Mesendoderm (in vitro differentiated cells): ENCODE data around the gene IKBKE.

Experiments used
- DNase-seq: peaks from one replicate; pipeline ENCODE4 v3.0.0; 2013
- H2AK5ac ChIP-seq: 2 replicates; pipeline ENCODE4 v1.6.1; 2013; ENCODE audit warnings: low read length, inconsistent platforms
- H2BK120ac ChIP-seq: 2 replicates; pipeline ENCODE4 v1.6.1; 2013; ENCODE audit warnings: low read depth, mild to moderate bottlenecking, low read length, moderate library complexity, mixed read lengths
- H2BK15ac ChIP-seq: replicated peaks from 2 replicates; pipeline ENCODE4 v1.6.1; 2013; ENCODE audit warnings: low read depth, mild to moderate bottlenecking, moderate library complexity
- H2BK5ac ChIP-seq: 2 replicates; pipeline ENCODE4 v1.6.1; 2013; ENCODE audit warnings: low read length, inconsistent platforms
- H3K18ac ChIP-seq: 2 replicates; pipeline ENCODE4 v1.6.1; 2013; ENCODE audit warnings: mild to moderate bottlenecking, low read length, mixed read lengths
- H3K23ac ChIP-seq: one replicate; pipeline ENCODE4 v1.6.1; 2013; ENCODE audit warnings: low read length
- H3K27ac ChIP-seq: 2 replicates; pipeline ENCODE4 v1.5.1; 2013; ENCODE audit warnings: low read depth, mild to moderate bottlenecking, inconsistent platforms, low read length, moderate library complexity
- H3K27me3 ChIP-seq: 2 replicates; pipeline ENCODE4 v1.6.1; 2013; ENCODE audit warnings: low read length, control low read depth, mild to moderate bottlenecking, inconsistent platforms; ENCODE audit not compliant: insufficient read depth, poor library complexity
- H3K36me3 ChIP-seq: 2 replicates; pipeline ENCODE4 v1.6.1; 2013; ENCODE audit warnings: low read length, inconsistent platforms; ENCODE audit not compliant: control insufficient read depth, insufficient read depth
- H3K4ac ChIP-seq: one replicate; pipeline ENCODE4 v1.6.1; 2013; ENCODE audit warnings: low read depth, mild to moderate bottlenecking, low read length, moderate library complexity
- H3K4me1 ChIP-seq: 2 replicates; pipeline ENCODE4 v1.6.1; 2013; ENCODE audit warnings: low read depth, low read length, inconsistent platforms; ENCODE audit not compliant: control insufficient read depth
- H3K4me2 ChIP-seq: 2 replicates; pipeline ENCODE4 v1.6.1; 2013; ENCODE audit warnings: low read length
- H3K4me3 ChIP-seq: 2 replicates; pipeline ENCODE4 v1.5.1; 2013; ENCODE audit warnings: mild to moderate bottlenecking, low read length
- H3K56ac ChIP-seq: one replicate; pipeline ENCODE4 v1.6.1; 2013; ENCODE audit warnings: low read length
- H3K79me1 ChIP-seq: 2 replicates; pipeline ENCODE4 v1.6.1; 2013; ENCODE audit warnings: low read length, inconsistent platforms
- H3K79me2 ChIP-seq: 2 replicates; pipeline ENCODE4 v1.6.1; 2013; ENCODE audit warnings: mild to moderate bottlenecking, low read length; ENCODE audit not compliant: control insufficient read depth, insufficient read depth
- H3K9ac ChIP-seq: 2 replicates; pipeline ENCODE4 v1.6.1; 2013; ENCODE audit warnings: low read length, inconsistent platforms
- H4K5ac ChIP-seq: one replicate; pipeline ENCODE4 v1.6.1; 2013; ENCODE audit warnings: low read length
- H4K8ac ChIP-seq: one replicate; pipeline ENCODE4 v1.6.1; 2013; ENCODE audit warnings: low read depth, mild to moderate bottlenecking, control low read depth, low read length, moderate library complexity
- WGBS: extraction: QIAGEN DNeasy Blood & Tissue Kit; methylation state at CpG from one replicate; pipeline ENCODE4 v1.1.7; 2013; ENCODE audit warnings: low lambda C conversion rate, missing lambda C conversion rate; ENCODE audit not compliant: insufficient coverage; ENCODE audit errors: extremely low coverage; 5-methylcytosine and 5-hydroxymethylcytosine counted together

The IKBKE gene

DNA sequence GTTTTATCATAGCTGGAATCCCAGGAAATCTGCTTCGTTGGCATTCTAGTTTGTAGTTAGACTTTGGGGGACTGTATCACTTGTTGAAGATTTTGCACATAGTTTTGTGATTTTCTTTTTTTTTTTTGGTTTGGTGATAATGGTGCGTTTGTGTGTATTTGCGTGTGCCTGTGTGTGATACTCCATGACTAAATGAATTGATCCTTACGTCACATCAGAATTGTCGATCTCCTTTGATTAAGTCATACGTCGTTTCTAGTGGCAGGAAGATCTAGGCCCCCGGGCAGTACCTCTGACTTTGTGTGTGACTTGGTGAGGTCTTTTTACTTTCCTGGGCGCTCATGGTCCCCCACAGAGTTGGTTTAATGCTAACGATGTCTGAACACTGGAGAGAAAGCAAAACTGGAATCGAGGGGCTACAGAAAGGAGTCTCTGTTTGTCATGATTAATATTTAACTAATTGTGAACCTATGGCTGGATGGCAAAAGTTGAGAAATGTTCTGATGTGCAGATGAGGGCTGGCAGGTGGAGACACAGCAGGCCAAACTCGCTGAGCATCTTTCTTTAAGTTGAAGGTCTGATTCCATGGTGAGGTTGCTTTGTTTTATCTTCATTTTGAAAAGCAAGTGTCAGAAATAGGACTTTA is 39.5 kb downstream of the IKBKE start:
- no peak overlapping the region for H3K4ac ChIP-seq
- no peaks in the 10 kb centered on the region for H3K36me3 ChIP-seq

DNA sequence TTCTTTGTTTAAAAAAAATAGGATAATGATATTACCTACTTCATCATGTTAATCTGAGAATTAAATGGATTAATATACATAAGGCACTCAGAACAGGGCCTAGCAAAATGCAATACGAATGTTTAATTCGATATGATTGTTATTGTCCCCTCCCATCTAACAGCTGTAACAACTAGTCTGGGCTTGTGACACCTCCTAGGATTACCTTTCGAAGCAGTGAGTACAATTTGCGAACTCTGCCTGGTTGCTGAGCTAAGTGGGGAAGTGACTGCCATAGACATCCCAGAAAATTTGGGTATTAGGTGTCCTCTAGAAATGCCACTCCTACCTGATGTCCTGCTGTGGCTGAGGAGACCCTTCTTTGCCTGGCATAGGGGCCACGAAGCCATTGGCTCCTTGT is 40.1 kb downstream of the IKBKE start:
- no peak for DNase-seq
- Histone ChIP-seq H2BK120ac (no peak overlapping the region), H3K4me3 (no peak overlapping the region), H3K27me3 (peaks cover 21% of the 10 kb centered on the region), H3K79me2 (no peaks in the 10 kb centered on the region), H3K56ac (no peak overlapping the region), H3K9ac (no peak overlapping the region), H3K79me1 (no peaks in the 10 kb centered on the region), H3K18ac (no peak overlapping the region), H2AK5ac (no peak overlapping the region), H3K27ac (no peak overlapping the region), H3K4me1 (no peaks in the 10 kb centered on the region), H3K4me2 (no peak overlapping the region), H3K4ac (no peak overlapping the region), H3K23ac (no peak overlapping the region), H2BK15ac (no peak overlapping the region), H4K5ac (no peak overlapping the region), H2BK5ac (no peak overlapping the region), H4K8ac (no peak overlapping the region), H3K36me3 (no peaks in the 10 kb centered on the region)
- no CpG with 5 or more reads among the region's 5 CpGs for WGBS

More for the DNA sequence above, 39.5 kb downstream of the IKBKE start:
- Histone ChIP-seq H2AK5ac (no peak overlapping the region), H3K27me3 (peaks cover 21% of the 10 kb centered on the region), H3K27ac (no peak overlapping the region), H3K23ac (no peak overlapping the region), H2BK120ac (no peak overlapping the region), H4K5ac (no peak overlapping the region), H3K4me2 (no peak overlapping the region), H2BK5ac (no peak overlapping the region), H3K56ac (no peak overlapping the region), H3K18ac (no peak overlapping the region), H3K9ac (no peak overlapping the region), H4K8ac (no peak overlapping the region), H3K4me3 (no peak overlapping the region), H3K79me2 (no peaks in the 10 kb centered on the region), H2BK15ac (no peak overlapping the region), H3K79me1 (no peaks in the 10 kb centered on the region), H3K4me1 (no peaks in the 10 kb centered on the region)
- no CpG with 5 or more reads among the region's 12 CpGs for WGBS
- no peak for DNase-seq

DNA sequence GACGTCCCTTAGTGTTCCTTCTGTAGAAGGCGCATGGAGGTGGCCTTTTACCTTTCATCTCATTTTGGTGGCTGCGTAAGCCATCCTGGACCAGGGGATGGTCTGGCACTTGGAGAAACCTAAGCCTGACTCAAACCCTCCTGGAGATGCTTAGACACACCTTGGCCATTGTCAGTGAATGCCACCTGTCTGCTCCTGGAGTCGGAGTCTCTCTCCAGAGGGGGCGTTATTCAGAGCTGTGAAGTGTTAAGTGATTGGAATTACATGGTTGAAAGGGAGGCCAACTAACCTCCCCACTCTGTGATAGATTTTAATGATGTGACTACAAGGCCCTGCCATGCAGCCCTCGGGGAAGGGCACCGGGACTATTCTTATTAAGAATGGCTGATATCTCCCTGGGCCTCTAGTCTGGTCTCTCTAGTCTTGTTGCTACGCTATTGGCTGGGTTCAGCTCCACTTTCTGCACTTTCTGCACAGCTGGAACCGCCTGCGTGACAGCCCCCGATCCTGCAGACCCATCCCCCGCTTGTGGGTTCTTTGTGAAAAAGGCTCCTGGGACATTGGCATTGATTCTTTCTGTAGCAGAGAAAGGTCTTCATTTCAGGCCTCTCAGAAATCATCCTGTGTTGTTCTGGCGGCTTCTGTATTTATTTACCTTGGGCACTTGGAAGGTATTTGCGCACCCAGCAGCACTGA is 41.2 kb downstream of the IKBKE start:
- no peak overlapping the region for H3K27ac ChIP-seq
- H3K36me3 ChIP-seq, result no peaks in the 10 kb centered on the region
- no peak overlapping the region for H3K4me3 ChIP-seq
- no peak overlapping the region for H2BK15ac ChIP-seq
- no peaks in the 10 kb centered on the region for H3K4me1 ChIP-seq
- no peak overlapping the region for H4K5ac ChIP-seq
- no peak overlapping the region for H3K23ac ChIP-seq
- no peak overlapping the region for H3K56ac ChIP-seq
- H3K27me3 ChIP-seq, result peaks cover 21% of the 10 kb centered on the region
- H3K4ac ChIP-seq, result no peak overlapping the region
- no peak overlapping the region for H3K9ac ChIP-seq
- WGBS, result no CpG with 5 or more reads among the region's 14 CpGs
- H2BK5ac ChIP-seq, result no peak overlapping the region
- no peak overlapping the region for H3K18ac ChIP-seq
- DNase-seq, result peak; percentile 37
- H3K4me2 ChIP-seq, result no peak overlapping the region
- H2AK5ac ChIP-seq, result no peak overlapping the region
- H4K8ac ChIP-seq, result no peak overlapping the region
- no peaks in the 10 kb centered on the region for H3K79me2 ChIP-seq
- H3K79me1 ChIP-seq, result no peaks in the 10 kb centered on the region
- no peak overlapping the region for H2BK120ac ChIP-seq

- H4K5ac ChIP-seq, result no peak overlapping the region
- no peaks in the 10 kb centered on the region for H3K36me3 ChIP-seq
- H2BK15ac ChIP-seq, result no peak overlapping the region
- H3K4me3 ChIP-seq, result no peak overlapping the region
- no peaks in the 10 kb centered on the region for H3K79me2 ChIP-seq
- WGBS, result no CpG with 5 or more reads among the region's 14 CpGs
- H3K9ac ChIP-seq, result no peak overlapping the region
- H3K27ac ChIP-seq, result no peak overlapping the region
- no peak overlapping the region for H2BK120ac ChIP-seq
- no peaks in the 10 kb centered on the region for H3K79me1 ChIP-seq
- peaks cover 17% of the 10 kb centered on the region for H3K27me3 ChIP-seq
- H3K4ac ChIP-seq, result no peak overlapping the region
- no peak for DNase-seq
- no peak overlapping the region for H3K23ac ChIP-seq
- H3K18ac ChIP-seq, result no peak overlapping the region
- H4K8ac ChIP-seq, result no peak overlapping the region
- H2AK5ac ChIP-seq, result no peak overlapping the region
- H3K4me2 ChIP-seq, result no peak overlapping the region
- no peak overlapping the region for H2BK5ac ChIP-seq
- no peaks in the 10 kb centered on the region for H3K4me1 ChIP-seq
- no peak overlapping the region for H3K56ac ChIP-seq
Measured at GRCh38 chr1:206512058-206512850, 42.0 kb downstream of the IKBKE start.

DNA sequence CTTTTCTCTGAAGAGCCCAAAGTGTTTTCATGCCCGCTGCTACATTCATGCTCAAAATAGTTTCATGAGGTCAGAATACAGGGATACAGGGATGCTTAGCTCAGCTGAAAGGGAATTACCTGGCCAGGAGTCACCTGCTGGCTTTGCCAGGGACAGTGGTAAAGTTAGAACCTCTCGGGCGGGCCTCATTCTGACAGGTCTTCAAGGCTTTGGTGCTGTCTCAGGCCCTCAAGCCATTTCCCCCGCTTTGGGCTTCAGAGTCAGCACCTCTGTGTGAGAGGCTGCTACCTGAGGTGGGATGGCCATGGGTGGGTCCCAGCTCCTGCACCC is 42.5 kb downstream of the IKBKE start:
- Histone ChIP-seq H3K23ac (no peak overlapping the region), H3K9ac (no peak overlapping the region), H2BK120ac (no peak overlapping the region), H3K27me3 (peaks cover 14% of the 10 kb centered on the region), H3K56ac (no peak overlapping the region), H3K4me1 (no peaks in the 10 kb centered on the region), H4K5ac (no peak overlapping the region), H3K36me3 (no peaks in the 10 kb centered on the region), H2BK5ac (no peak overlapping the region), H3K18ac (no peak overlapping the region), H3K79me1 (no peaks in the 10 kb centered on the region), H3K4me2 (no peak overlapping the region), H3K27ac (no peak overlapping the region), H3K79me2 (no peaks in the 10 kb centered on the region), H4K8ac (no peak overlapping the region), H3K4me3 (no peak overlapping the region), H2BK15ac (no peak overlapping the region), H2AK5ac (no peak overlapping the region), H3K4ac (no peak overlapping the region)
- DNase-seq, result no peak
- no CpG with 5 or more reads among the region's 4 CpGs for WGBS
